ENCODE measurements around the gene HNRNPH1.

The HNRNPH1 gene

GRCh38 chr5:179608131-179608581 lies 15.3 kb downstream of the HNRNPH1 start:
- no peak for TF ChIP-seq EZH2phosphoT487 (IDR thresholded peaks at IDR 0.05; ENCODE audit: borderline replicate concordance, low read length)
- no peak for TF ChIP-seq CTCF (IDR thresholded peaks at IDR 0.05; ENCODE audit: low read depth, low read length, poor library complexity, severe bottlenecking)
- Histone ChIP-seq H3K4me2 (ENCODE audit: low read length) (no peak overlapping the region), H3K9me3 (ENCODE audit: control insufficient read depth, insufficient read depth, low read length) (no peaks in the 10 kb centered on the region), H3F3A (ENCODE audit: control insufficient read depth, insufficient read depth) (peaks cover 51% of the 10 kb centered on the region), H3K4me3 (ENCODE audit: low read length) (no peak overlapping the region), H3K4me1 (ENCODE audit: control insufficient read depth, low read length) (no peaks in the 10 kb centered on the region), H4K20me1 (ENCODE audit: control insufficient read depth, insufficient read depth, low read depth, low read length) (peaks cover 3% of the 10 kb centered on the region; the same call in 1 of the 2 replicates), H3K9me2 (replicated peaks; ENCODE audit: control insufficient read depth, low read length) (no peaks in the 10 kb centered on the region), H3K36me3 (ENCODE audit: control insufficient read depth, low read length) (peaks cover 72% of the 10 kb centered on the region), H3K27ac (ENCODE audit: low read depth, low read length) (no peak overlapping the region), H3K27me3 (ENCODE audit: control insufficient read depth, low read length) (no peaks in the 10 kb centered on the region), H3K79me2 (ENCODE audit: control insufficient read depth, low read length) (no peaks in the 10 kb centered on the region; the same call in 1 of the 2 replicates)

- H3K4me3 ChIP-seq (ENCODE audit: low read length): no peak overlapping the region
- H3K79me2 ChIP-seq (ENCODE audit: control insufficient read depth, low read length): no peaks in the 10 kb centered on the region
- no peak overlapping the region for H3K4me2 ChIP-seq (ENCODE audit: low read length)
- TF ChIP-seq CTCF (IDR thresholded peaks at IDR 0.05; ENCODE audit: low read depth, low read length, poor library complexity, severe bottlenecking) (no peak), EZH2phosphoT487 (IDR thresholded peaks at IDR 0.05; ENCODE audit: borderline replicate concordance, low read length) (no peak)
- H3K9me2 ChIP-seq (replicated peaks; ENCODE audit: control insufficient read depth, low read length): no peaks in the 10 kb centered on the region
- no peaks in the 10 kb centered on the region for H3K27me3 ChIP-seq (ENCODE audit: control insufficient read depth, low read length)
- no peak overlapping the region for H3K27ac ChIP-seq (ENCODE audit: low read depth, low read length)
- H3F3A ChIP-seq (ENCODE audit: control insufficient read depth, insufficient read depth): peaks cover 43% of the 10 kb centered on the region
- no peaks in the 10 kb centered on the region for H3K4me1 ChIP-seq (ENCODE audit: control insufficient read depth, low read length)
- peaks cover 68% of the 10 kb centered on the region for H3K36me3 ChIP-seq (ENCODE audit: control insufficient read depth, low read length)
- H4K20me1 ChIP-seq (ENCODE audit: control insufficient read depth, insufficient read depth, low read depth, low read length): peaks cover 3% of the 10 kb centered on the region; the same call in 1 of the 2 replicates
- no peaks in the 10 kb centered on the region for H3K9me3 ChIP-seq (ENCODE audit: control insufficient read depth, insufficient read depth, low read length)
Measured at GRCh38 chr5:179607160-179607931, 16.1 kb downstream of the HNRNPH1 start.

- Histone ChIP-seq H3K4me3 (ENCODE audit: low read length) (no peak overlapping the region), H3F3A (ENCODE audit: control insufficient read depth, insufficient read depth) (peaks cover 39% of the 10 kb centered on the region), H3K4me2 (ENCODE audit: low read length) (no peak overlapping the region), H3K27me3 (ENCODE audit: control insufficient read depth, low read length) (no peaks in the 10 kb centered on the region), H4K20me1 (ENCODE audit: control insufficient read depth, insufficient read depth, low read depth, low read length) (peaks cover 3% of the 10 kb centered on the region; the same call in 1 of the 2 replicates), H3K36me3 (ENCODE audit: control insufficient read depth, low read length) (peaks cover 71% of the 10 kb centered on the region), H3K79me2 (ENCODE audit: control insufficient read depth, low read length) (no peaks in the 10 kb centered on the region), H3K9me2 (replicated peaks; ENCODE audit: control insufficient read depth, low read length) (no peaks in the 10 kb centered on the region), H3K9me3 (ENCODE audit: control insufficient read depth, insufficient read depth, low read length) (no peaks in the 10 kb centered on the region), H3K4me1 (ENCODE audit: control insufficient read depth, low read length) (no peaks in the 10 kb centered on the region), H3K27ac (ENCODE audit: low read depth, low read length) (no peak overlapping the region)
- no peak for TF ChIP-seq EZH2phosphoT487 (IDR thresholded peaks at IDR 0.05; ENCODE audit: borderline replicate concordance, low read length)
- TF ChIP-seq CTCF (IDR thresholded peaks at IDR 0.05; ENCODE audit: low read depth, low read length, poor library complexity, severe bottlenecking): no peak
Measured at GRCh38 chr5:179606910-179607159, 16.6 kb downstream of the HNRNPH1 start.
